HG02571 (cell line): ENCODE data around the gene KCNB1.

Experiments
- ATAC-seq: cut with Tn5 transposase; IDR thresholded peaks from one replicate; pipeline ENCODE4 v1.9.1; 2021; ENCODE audit warnings: mild to moderate bottlenecking, moderate library complexity; ENCODE audit not compliant: unreplicated experiment

Gene KCNB1

GRCh38 chr20:49360242-49360968 lies 122.1 kb downstream of the KCNB1 start:
- no peak for ATAC-seq

- no peak for ATAC-seq
These were observed 125.8 kb downstream of the KCNB1 start for GRCh38 chr20:49356676-49357075.

DNA sequence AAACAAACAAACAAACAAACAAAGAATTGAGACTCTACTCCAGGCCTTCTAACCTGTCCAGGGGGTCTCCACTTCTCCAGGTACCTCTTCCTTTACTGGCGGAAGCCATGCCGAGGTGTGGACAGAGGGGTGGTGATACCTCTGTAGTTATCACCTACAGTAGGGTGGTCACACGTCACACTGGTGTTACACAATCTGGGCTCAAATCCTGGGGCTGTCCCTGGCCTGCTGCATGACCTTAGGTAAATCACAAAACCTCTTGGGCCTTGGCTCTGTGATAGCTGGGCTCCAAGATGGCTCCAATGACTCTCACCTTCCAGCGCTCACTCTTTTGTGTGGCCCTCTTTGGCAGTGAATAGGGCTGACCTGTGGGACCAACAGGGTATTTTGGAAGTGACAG lies 127.8 kb downstream of the KCNB1 start:
- ATAC-seq, result no peak

GRCh38 chr20:49353348-49353747 lies 129.1 kb downstream of the KCNB1 start:
- ATAC-seq, result no peak

- no peak for ATAC-seq
These were observed 129.7 kb downstream of the KCNB1 start for GRCh38 chr20:49352751-49353150.

GRCh38 chr20:49351775-49352174 lies 130.7 kb downstream of the KCNB1 start:
- no peak for ATAC-seq

- ATAC-seq, result no peak
These were observed 132.7 kb downstream of the KCNB1 start for GRCh38 chr20:49349694-49350252.

DNA sequence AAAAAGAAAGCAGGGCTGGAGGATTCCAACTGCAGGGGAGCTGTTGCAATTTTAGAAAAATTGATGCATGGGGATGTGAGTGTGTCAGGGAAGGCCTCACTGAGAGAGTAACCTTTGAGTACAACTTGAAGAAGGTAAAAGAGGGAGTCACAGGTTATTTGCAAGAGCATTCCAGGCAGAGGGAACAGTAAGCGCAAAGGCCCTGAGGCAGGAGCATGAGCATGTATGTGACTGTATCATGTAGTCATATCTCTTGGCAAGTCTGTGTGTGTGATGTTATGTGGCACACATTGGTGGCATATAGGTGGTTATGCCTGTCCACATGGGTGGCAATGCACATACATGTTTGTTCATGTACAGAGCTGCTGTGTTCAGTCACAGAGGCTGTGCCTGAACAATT lies 133.4 kb downstream of the KCNB1 start:
- ATAC-seq, result no peak

DNA sequence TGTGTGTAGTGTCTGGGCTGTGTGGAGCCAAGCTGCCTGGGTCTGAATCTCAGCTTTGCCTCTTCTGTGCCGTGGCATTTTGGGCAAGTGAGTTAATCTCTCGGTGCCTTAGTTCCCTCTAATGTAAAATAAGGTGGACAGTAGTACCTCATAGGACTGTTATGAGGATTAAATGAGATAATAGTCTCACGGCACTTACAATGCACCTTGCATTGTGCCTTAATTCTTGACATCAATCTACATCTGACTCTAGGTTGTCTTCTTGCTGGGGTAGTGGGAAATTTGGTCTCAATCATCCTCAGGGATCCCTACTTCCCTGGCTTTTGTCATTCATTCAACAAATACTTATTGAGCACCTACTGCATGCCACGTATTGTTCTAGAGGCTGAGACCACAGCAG lies 133.9 kb downstream of the KCNB1 start:
- ATAC-seq, result no peak

DNA sequence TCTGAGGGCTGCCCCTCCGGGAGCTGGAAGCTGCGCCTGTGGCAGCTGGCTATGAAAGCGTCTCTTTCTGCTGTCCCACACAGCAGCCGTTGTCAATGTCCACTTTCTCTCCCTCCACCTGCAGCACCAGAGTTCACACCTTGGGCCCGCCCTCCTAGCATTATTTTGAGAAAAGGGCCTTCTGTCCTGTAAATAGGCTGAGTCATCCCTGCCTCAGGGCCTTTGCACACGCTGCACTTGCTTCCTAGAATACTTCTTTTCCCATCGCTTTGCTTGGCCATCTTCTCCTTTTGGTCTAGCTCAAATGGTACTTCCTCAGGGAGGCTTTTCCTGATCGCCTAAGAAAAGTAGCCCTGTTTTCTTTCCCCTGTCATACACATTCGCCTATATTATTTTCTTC lies 135.3 kb downstream of the KCNB1 start:
- no peak for ATAC-seq

GRCh38 chr20:49346682-49347081 lies 135.8 kb downstream of the KCNB1 start:
- ATAC-seq, result no peak

GRCh38 chr20:49345524-49345923 lies 136.9 kb downstream of the KCNB1 start:
- ATAC-seq, result no peak

- ATAC-seq, result no peak
These were observed 137.5 kb downstream of the KCNB1 start for GRCh38 chr20:49344975-49345374.

DNA sequence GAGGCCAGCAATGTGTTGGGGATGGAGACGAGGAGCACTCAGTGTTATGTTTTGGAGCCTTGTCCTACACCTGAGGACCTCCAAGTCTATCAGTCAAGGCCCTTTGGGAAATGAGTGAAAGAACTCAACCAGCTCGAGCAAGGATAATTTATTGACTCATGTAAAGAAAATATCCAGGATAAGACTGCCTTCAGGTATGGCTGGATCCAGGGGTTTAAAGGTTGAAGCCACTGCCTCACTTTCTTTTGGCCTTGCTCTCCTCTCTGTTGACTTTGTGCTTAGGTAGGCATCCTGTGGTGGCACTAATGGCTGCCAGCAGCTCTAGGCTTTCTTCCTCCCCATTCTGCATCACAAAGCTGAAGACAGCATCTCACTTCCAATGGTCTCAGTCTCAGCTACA lies 138.3 kb downstream of the KCNB1 start:
- ATAC-seq, result no peak

GRCh38 chr20:49343246-49343645 lies 139.2 kb downstream of the KCNB1 start:
- no peak for ATAC-seq

DNA sequence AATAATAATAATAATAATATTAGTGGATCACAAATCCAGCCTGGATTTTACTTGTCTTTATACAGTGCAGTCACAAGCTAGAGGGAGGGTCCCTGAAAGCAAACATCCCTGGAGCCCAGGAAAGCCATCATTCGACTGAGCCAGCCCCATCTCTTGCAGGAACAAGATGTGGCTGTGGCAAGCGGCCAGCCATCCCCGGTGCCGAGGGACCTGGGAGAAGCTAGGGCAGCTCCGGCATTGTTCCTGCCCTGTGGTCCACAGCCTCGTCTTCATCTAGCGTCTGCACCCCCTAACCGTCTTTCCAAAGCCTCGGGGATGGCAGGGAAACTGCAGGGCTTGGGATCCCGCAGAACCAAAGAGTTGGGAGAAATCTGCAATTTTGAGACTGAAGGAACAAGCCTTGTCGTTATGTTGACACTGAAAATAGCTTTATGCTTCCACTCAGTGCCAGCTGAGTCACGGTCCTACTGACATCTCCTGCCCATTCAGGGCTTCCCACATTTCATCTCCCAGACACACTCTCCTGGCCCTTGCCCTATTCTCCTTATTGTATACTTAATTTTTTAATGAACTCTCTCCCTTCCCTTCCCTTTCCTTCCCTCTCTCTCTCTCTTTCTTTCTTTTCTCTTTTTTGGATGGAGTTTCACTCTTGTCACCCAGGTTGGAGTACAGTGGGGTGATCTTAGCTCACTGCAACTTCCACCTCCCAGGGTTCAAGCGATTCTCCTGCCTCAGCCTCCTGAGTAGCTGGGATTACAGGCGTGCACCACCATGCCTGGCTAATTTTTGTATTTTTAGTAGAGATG lies 142.1 kb downstream of the KCNB1 start:
- no peak for ATAC-seq

DNA sequence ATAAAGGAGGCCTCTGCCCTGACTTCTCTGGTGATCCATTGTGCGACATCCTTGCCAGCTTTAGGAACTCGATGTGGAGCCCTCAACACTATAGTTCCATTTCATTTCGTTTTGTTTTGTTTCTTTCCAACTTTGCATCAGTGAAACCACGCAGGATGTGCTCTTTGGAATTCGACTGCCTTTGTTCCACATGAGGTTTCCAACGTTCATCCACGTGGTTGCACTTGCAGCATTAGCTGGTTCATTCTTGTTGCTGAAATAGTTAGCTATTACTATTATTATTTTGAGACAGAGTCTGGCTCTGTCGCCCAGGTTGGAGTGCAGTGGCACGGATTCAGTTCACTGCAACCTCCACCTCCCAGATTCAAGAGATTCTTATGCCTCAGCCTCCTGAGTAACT lies 143.3 kb downstream of the KCNB1 start:
- ATAC-seq, result no peak

DNA sequence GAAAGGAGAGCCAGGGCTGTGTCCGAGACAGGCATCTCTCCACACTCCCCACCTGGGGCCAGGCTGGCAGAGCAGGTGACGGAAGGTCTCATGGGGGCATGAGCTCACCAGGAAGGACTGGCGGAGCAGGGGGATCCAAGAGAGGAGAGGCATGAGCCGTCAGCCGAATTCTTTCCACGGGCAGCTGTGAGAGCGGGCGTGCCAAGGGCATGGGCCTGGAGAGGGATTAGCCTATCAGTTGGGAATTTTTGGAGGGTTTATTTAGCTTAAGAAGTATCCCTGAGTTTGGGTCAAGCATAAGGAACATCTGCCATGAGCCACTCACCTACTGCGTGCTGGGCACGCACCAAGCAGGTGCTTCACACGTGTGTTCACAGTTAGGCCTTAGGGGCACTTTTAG lies 144.4 kb downstream of the KCNB1 start:
- no peak for ATAC-seq

DNA sequence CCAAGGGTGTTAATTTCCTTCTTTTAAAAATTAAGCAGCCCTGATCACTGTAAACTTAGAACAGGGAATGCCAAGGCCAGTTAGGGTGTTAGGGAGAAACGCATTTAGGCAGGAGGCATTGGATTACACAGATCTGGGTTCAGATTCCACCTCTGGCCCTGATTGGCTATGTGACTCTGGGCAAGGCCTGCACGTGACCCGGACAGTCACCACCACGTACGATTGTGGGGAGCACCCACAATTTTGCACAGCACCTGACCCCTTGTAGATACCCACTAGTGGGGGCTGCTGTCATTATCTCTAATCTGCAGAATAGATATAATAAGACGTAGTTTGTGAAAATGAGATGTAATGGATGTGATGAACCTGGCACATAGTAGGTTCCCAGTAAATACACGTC lies 145.1 kb downstream of the KCNB1 start:
- ATAC-seq, result no peak

- ATAC-seq, result no peak
These were observed 145.7 kb downstream of the KCNB1 start for GRCh38 chr20:49336786-49337185.

DNA sequence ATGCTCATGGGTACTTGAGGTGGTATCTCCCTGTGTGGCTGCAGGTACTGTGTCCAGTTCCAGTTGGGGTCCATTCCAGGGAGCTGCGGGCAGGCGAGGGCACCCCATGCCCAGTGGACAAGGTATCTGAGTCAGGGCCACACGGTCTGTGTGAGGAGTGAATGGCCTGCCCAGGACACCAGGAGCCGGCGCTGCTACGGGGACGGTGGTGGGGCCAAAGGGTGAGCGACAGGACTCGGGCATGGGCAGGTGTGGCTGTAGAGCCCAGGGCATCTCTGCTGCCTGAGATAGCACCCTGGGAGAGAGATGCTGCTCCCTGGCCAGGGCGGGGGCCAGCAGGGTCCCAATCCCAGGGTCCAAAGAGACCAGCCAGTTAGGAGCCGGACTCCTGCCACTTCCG lies 147.0 kb downstream of the KCNB1 start:
- no peak for ATAC-seq
